Cardiac fibroblast (primary cell): ENCODE measurements around the gene APC2.
A peak's percentile ranks its signal among the peaks of the same experiment; 100 is the strongest.
"Not testable (repeated sequence)": the region's sequence is repeated elsewhere in the genome, so short reads cannot be mapped to it uniquely, and the experiment has no call there.

Experiments used
- DNase-seq, 2 donors: peaks; one replicate each; pipeline versions ENCODE4 v3.0.0 to v3.0.0-alpha.2; 2010; ENCODE audit warnings: low read depth in 2 of 2
- H3K4me3 ChIP-seq, 2 donors: replicated peaks in 1 of 2; 1 replicate in 1 of 2; 2 replicates in 1 of 2; pipeline ENCODE4 v1.5.1; 2011; ENCODE audit warnings: low read depth in 2 of 2, low read length in 2 of 2, mild to moderate bottlenecking in 2 of 2, moderate library complexity in 1 of 2
- CTCF ChIP-seq: IDR thresholded peaks from one replicate; pipeline ENCODE4 v1.5.1; 2011; ENCODE audit warnings: low read depth, mild to moderate bottlenecking, low read length, inconsistent platforms

The APC2 gene

GRCh38 chr19:1438035-1438932, 11.6 kb upstream of the APC2 start, which contains the start of gene RPS15:
Gene RPS15 (plus strand): TSS chr19:1438396. CDS start chr19:1438426, 30 bp downstream.
- TF ChIP-seq CTCF = peak; percentile 97
- DNase-seq = peak; percentile 96 to 98
- peak within 1 kb of the TSS; percentile 76 to 90 for H3K4me3 ChIP-seq

- no peak for DNase-seq
- TF ChIP-seq CTCF = no peak
- peak overlapping the region; percentile 76 to 90 for H3K4me3 ChIP-seq
Measured at GRCh38 chr19:1438933-1439354, 11.0 kb upstream of the APC2 start.

DNA sequence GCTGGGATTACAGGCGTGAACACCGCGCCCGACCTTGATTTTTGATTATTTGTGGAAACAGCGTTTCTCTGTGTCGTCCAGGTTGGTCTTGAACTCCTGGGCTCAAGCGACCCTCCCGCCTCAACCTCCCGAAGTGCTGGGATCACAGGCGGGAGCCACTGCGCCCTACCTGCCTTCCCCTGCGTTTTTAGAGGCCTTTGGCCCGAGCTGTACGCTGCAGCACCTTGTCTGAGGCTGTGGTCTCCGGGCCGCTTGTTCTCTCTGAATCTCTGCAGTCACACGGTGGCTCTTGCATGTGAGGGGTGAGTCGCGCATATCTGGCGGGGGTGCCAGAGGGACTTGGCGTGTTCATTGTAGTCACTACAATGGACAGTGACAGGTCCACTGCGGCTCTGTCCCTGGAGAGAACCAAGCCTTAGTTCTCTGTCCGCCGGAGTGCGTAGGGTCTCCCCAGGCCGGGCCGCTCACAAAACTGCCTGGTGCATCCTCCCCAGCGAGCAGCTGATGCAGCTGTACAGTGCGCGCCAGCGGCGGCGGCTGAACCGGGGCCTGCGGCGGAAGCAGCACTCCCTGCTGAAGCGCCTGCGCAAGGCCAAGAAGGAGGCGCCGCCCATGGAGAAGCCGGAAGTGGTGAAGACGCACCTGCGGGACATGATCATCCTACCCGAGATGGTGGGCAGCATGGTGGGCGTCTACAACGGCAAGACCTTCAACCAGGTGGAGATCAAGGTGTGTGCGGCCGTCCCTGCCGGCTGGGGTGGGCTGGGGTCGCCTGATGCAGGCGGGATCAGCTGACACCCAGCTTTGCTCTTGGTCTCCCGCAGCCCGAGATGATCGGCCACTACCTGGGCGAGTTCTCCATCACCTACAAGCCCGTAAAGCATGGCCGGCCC, 10.2 kb upstream of the APC2 start:
- DNase-seq = not testable (repeated sequence)
- peak overlapping the region; percentile 76 to 90 for H3K4me3 ChIP-seq

- H3K4me3 ChIP-seq = no peak overlapping the region
- TF ChIP-seq CTCF = no peak
Measured at GRCh38 chr19:1440418-1440801, 9.5 kb upstream of the APC2 start.

GRCh38 chr19:1441022-1441426, 8.9 kb upstream of the APC2 start:
- TF ChIP-seq CTCF = no peak
- no peak overlapping the region for H3K4me3 ChIP-seq
- no peak for DNase-seq

More at GRCh38 chr19:1440418-1440801, 9.5 kb upstream of the APC2 start:
- DNase-seq = no peak

GRCh38 chr19:1441677-1442438, 8.1 kb upstream of the APC2 start:
- TF ChIP-seq CTCF = no peak

More at GRCh38 chr19:1441677-1442438, 8.1 kb upstream of the APC2 start:
- DNase-seq = no peak
- no peak overlapping the region for H3K4me3 ChIP-seq
